GM12865 (cell line): ENCODE measurements around the gene SMC2.

Source experiments
- DNase-seq: peaks from one replicate; pipeline ENCODE4 v3.0.0; 2010; ENCODE audit warnings: low read depth
- H3K4me3 ChIP-seq: 2 replicates; pipeline ENCODE4 v1.5.1; 2011; ENCODE audit warnings: mild to moderate bottlenecking, low read depth, low read length, control low read depth
- TF ChIP-seq, protein P1 (sequence below): IDR thresholded peaks from 2 replicates; pipeline ENCODE4 v1.5.1; 2011; ENCODE audit warnings: low read length, control low read depth, low read depth, inconsistent platforms; ENCODE audit not compliant: insufficient read depth; ENCODE audit errors: missing control alignments

Gene SMC2

GRCh38 chr9:104121022-104121421, 26.9 kb downstream of the SMC2 start:
- H3K4me3 ChIP-seq: no peak overlapping the region
- DNase-seq: no peak
- TF ChIP-seq, protein P1, sequence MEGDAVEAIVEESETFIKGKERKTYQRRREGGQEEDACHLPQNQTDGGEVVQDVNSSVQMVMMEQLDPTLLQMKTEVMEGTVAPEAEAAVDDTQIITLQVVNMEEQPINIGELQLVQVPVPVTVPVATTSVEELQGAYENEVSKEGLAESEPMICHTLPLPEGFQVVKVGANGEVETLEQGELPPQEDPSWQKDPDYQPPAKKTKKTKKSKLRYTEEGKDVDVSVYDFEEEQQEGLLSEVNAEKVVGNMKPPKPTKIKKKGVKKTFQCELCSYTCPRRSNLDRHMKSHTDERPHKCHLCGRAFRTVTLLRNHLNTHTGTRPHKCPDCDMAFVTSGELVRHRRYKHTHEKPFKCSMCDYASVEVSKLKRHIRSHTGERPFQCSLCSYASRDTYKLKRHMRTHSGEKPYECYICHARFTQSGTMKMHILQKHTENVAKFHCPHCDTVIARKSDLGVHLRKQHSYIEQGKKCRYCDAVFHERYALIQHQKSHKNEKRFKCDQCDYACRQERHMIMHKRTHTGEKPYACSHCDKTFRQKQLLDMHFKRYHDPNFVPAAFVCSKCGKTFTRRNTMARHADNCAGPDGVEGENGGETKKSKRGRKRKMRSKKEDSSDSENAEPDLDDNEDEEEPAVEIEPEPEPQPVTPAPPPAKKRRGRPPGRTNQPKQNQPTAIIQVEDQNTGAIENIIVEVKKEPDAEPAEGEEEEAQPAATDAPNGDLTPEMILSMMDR: no peak

- no peak overlapping the region for H3K4me3 ChIP-seq
- TF ChIP-seq, protein P1: no peak
- DNase-seq: no peak
These were observed 44.2 kb downstream of the SMC2 start for GRCh38 chr9:104138243-104138868.

DNA sequence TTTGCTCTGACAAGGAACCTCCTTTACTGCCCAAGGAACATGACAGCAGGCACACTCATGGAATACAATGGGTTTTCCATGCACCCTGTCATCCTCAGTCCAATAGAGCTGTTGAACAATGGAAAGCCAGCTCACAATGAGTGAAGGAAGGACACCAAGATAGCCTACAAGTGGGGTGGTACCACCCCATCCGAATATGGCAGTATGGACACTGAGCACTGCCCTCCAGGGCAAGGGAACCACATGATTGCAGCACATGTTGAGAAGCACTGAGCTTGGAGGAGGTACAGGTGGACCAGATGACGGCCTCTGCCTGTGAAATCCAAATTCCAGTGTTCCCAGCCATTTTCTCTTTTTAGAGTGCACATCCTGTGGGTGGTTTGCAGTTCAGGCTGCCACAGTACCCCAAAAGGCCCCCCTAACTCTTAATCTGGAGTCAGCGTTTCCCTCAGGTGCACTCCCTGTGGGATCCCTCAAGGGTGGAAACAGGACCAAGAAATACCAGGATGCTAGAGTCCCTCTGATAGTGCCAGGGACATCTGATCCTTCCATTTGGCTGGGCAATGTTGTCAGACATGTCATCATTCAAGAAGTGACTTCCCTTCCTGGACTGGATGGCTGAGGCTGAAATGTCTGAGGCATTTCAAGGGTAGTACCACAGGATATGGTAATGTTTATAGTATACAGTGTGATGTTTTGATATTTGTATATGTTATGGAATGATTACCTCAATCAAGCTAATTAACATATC, 48.9 kb downstream of the SMC2 start:
- TF ChIP-seq, protein P1: no peak
- DNase-seq: no peak
- no peak overlapping the region for H3K4me3 ChIP-seq

DNA sequence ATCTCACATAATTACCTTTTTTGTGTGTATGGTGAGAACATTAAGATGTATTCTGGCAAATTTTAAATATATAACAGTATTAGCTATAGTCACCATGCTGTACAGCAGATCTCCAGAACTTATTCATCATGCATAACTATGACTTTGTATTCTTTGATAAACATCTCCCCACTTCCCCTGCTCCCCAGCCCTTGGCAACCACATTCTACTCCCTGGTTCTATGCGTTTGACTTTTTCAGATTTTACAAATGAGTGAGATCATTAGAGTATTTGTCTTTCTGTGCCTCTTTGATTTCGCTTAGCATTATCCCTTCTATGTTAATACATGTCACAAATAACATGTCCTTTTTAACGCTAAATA, 49.4 kb downstream of the SMC2 start:
- TF ChIP-seq, protein P1: no peak
- no peak for DNase-seq
- H3K4me3 ChIP-seq: no peak overlapping the region

DNA sequence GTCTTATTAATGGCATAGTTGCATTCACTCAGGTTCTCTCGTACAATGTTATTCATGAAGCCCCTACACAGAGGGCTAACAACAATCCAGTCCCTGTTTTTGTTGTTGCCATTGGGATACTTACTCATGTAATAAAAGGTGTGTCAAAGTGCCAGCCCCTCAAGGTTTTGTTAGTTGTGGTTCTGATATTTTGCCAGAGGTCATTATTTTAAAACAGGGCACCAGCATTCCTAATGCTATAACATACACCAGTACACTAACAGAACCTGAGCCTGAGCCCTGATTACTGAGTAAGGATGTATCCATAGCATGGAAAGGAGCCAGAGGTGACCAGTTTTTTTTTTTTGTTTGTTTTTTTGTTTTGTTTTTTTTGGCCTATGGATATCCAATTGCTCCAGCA, 50.2 kb downstream of the SMC2 start:
- H3K4me3 ChIP-seq: no peak overlapping the region
- DNase-seq: no peak
- TF ChIP-seq, protein P1: no peak

GRCh38 chr9:104173067-104173466, 79.0 kb downstream of the SMC2 start:
- TF ChIP-seq, protein P1: no peak
- no peak overlapping the region for H3K4me3 ChIP-seq
- DNase-seq: no peak
